Activated CD8-positive, alpha-beta memory T cell treated with anti-CD3 and anti-CD28 coated beads, Interleukin-2, amount 50 U/mL, for 4 hours (primary cell): ENCODE data around the gene PHETA1.
"Not testable (repeated sequence)": the region's sequence is repeated elsewhere in the genome, so short reads cannot be mapped to it uniquely, and the experiment has no call there.

Experiments used
- DNase-seq: peaks from one replicate; pipeline ENCODE4 v3.0.0-alpha.2; 2020

PHETA1 gene

GRCh38 chr12:111405149-111405858 lies 36.4 kb upstream of the PHETA1 start:
- DNase-seq: peak; percentile 100

GRCh38 chr12:111404362-111405148 lies 35.7 kb upstream of the PHETA1 start:
- peak; percentile 85 for DNase-seq

GRCh38 chr12:111402490-111402824 lies 33.6 kb upstream of the PHETA1 start:
- DNase-seq: not testable (repeated sequence)

GRCh38 chr12:111401167-111401605 lies 32.3 kb upstream of the PHETA1 start:
- no peak for DNase-seq

GRCh38 chr12:111399741-111400404 lies 31.0 kb upstream of the PHETA1 start:
- not testable (repeated sequence) for DNase-seq

GRCh38 chr12:111398530-111398929 lies 29.6 kb upstream of the PHETA1 start:
- no peak for DNase-seq

GRCh38 chr12:111396726-111397445 lies 28.0 kb upstream of the PHETA1 start:
- DNase-seq: peak; percentile 90

- not testable (repeated sequence) for DNase-seq
Observed at GRCh38 chr12:111396271-111396670, 27.4 kb upstream of the PHETA1 start.

- no peak for DNase-seq
Observed at GRCh38 chr12:111395336-111396187, 26.7 kb upstream of the PHETA1 start.

- no peak for DNase-seq
Observed at GRCh38 chr12:111394480-111394879, 25.6 kb upstream of the PHETA1 start.

GRCh38 chr12:111393700-111394300 lies 24.9 kb upstream of the PHETA1 start:
- DNase-seq: no peak

- DNase-seq: no peak
Observed at GRCh38 chr12:111390910-111391309, 22.0 kb upstream of the PHETA1 start.

- DNase-seq: no peak
Observed at GRCh38 chr12:111389635-111390034, 20.7 kb upstream of the PHETA1 start.

GRCh38 chr12:111387747-111388323 lies 18.9 kb upstream of the PHETA1 start:
- DNase-seq: no peak

- DNase-seq: no peak
Observed at GRCh38 chr12:111386885-111387284, 18.0 kb upstream of the PHETA1 start.

GRCh38 chr12:111384596-111384995 lies 15.7 kb upstream of the PHETA1 start:
- DNase-seq: no peak

GRCh38 chr12:111379942-111380554 lies 11.2 kb upstream of the PHETA1 start:
- no peak for DNase-seq

GRCh38 chr12:111377440-111377839 lies 8.5 kb upstream of the PHETA1 start:
- DNase-seq: no peak

- not testable (repeated sequence) for DNase-seq
Observed at GRCh38 chr12:111373231-111373630, 4.3 kb upstream of the PHETA1 start.

GRCh38 chr12:111369496-111370220 lies 763 bp upstream of the PHETA1 start:
- DNase-seq: no peak
